ENCODE results near the gene OR2L8.
A peak's percentile ranks its signal among the peaks of the same experiment; 100 is the strongest.

The OR2L8 gene

GRCh38 chr1:247966532-247967204, 18.0 kb downstream of the OR2L8 start:
- WGBS (ENCODE audit: insufficient coverage), result no CpG with 5 or more reads among the region's 5 CpGs
- peak in 2 of 3 donors; percentile 23 to 53 for DNase-seq
- Histone ChIP-seq H3K4me1 (ENCODE audit: control extremely low read depth in 1 of 4, control insufficient read depth in 4 of 4, insufficient read depth in 4 of 4, low read length in 3 of 4) (peaks cover 0 to 29% (median 8%) of the 10 kb centered on the region in 4 experiments), H3K27me3 (replicated peaks in 2 of 5; ENCODE audit: control insufficient read depth in 4 of 5, insufficient read depth in 5 of 5, low read length in 4 of 5) (no peaks in the 10 kb centered on the region), H3K36me3 (ENCODE audit: control insufficient read depth in 4 of 4, insufficient read depth in 4 of 4, low read length in 3 of 4) (no peaks in the 10 kb centered on the region), H3K9me3 (ENCODE audit: control extremely low read depth in 1 of 5, control insufficient read depth in 4 of 5, insufficient read depth in 2 of 5, low read depth in 1 of 5, low read length in 4 of 5) (no peaks in the 10 kb centered on the region), H3K4me3 (ENCODE audit: control insufficient read depth in 1 of 7, extremely low read depth in 1 of 7, insufficient read depth in 4 of 7, low read depth in 2 of 7, low read length in 6 of 7) (peak overlapping the region in 2 of 7 experiments; percentile 19 to 56), H3K27ac (ENCODE audit: insufficient read depth in 1 of 2, low read depth in 1 of 2, low read length in 2 of 2, poor library complexity in 1 of 2, severe bottlenecking in 2 of 2) (no peak overlapping the region)
- POLR2A ChIA-PET, result no interaction called here
- CTCF ChIA-PET, result interaction anchor here (1.8 kb wide), 1 partner anchor 29 kb away, joined by 6 read pairs; no protein-coding TSS in a partner anchor

- H3K4me3 ChIP-seq (ENCODE audit: control insufficient read depth in 1 of 7, extremely low read depth in 1 of 7, insufficient read depth in 4 of 7, low read depth in 2 of 7, low read length in 6 of 7), result no peak overlapping the region
- ChIA-PET CTCF (no interaction called here), POLR2A (no interaction called here)
- peaks cover 0 to 9% (median 0%) of the 10 kb centered on the region in 4 experiments for H3K4me1 ChIP-seq (ENCODE audit: control extremely low read depth in 1 of 4, control insufficient read depth in 4 of 4, insufficient read depth in 4 of 4, low read length in 3 of 4)
- no peaks in the 10 kb centered on the region for H3K36me3 ChIP-seq (ENCODE audit: control insufficient read depth in 4 of 4, insufficient read depth in 4 of 4, low read length in 3 of 4)
- WGBS (ENCODE audit: insufficient coverage), result 0% methylated on average over 1 of the region's 2 CpGs
- peak in 2 of 3 donors; percentile 55 to 71 for DNase-seq
- no peaks in the 10 kb centered on the region for H3K27me3 ChIP-seq (replicated peaks in 2 of 5; ENCODE audit: control insufficient read depth in 4 of 5, insufficient read depth in 5 of 5, low read length in 4 of 5)
- H3K9me3 ChIP-seq (ENCODE audit: control extremely low read depth in 1 of 5, control insufficient read depth in 4 of 5, insufficient read depth in 2 of 5, low read depth in 1 of 5, low read length in 4 of 5), result no peaks in the 10 kb centered on the region
- no peak overlapping the region for H3K27ac ChIP-seq (ENCODE audit: insufficient read depth in 1 of 2, low read depth in 1 of 2, low read length in 2 of 2, poor library complexity in 1 of 2, severe bottlenecking in 2 of 2)
Measured at GRCh38 chr1:247992986-247993385, 44.3 kb downstream of the OR2L8 start.

- H3K4me1 ChIP-seq (ENCODE audit: control extremely low read depth in 1 of 4, control insufficient read depth in 4 of 4, insufficient read depth in 4 of 4, low read length in 3 of 4), result no peaks in the 10 kb centered on the region
- no peak for DNase-seq
- ChIA-PET POLR2A (no interaction called here), CTCF (no interaction called here)
- 100% methylated on average over 1 of the region's 2 CpGs for WGBS (ENCODE audit: insufficient coverage)
- no peaks in the 10 kb centered on the region for H3K9me3 ChIP-seq (ENCODE audit: control extremely low read depth in 1 of 5, control insufficient read depth in 4 of 5, insufficient read depth in 2 of 5, low read depth in 1 of 5, low read length in 4 of 5)
- no peaks in the 10 kb centered on the region for H3K27me3 ChIP-seq (replicated peaks in 2 of 5; ENCODE audit: control insufficient read depth in 4 of 5, insufficient read depth in 5 of 5, low read length in 4 of 5)
- H3K36me3 ChIP-seq (ENCODE audit: control insufficient read depth in 4 of 4, insufficient read depth in 4 of 4, low read length in 3 of 4), result peaks cover 0 to 2% (median 0%) of the 10 kb centered on the region in 4 experiments
- no peak overlapping the region for H3K4me3 ChIP-seq (ENCODE audit: control insufficient read depth in 1 of 7, extremely low read depth in 1 of 7, insufficient read depth in 4 of 7, low read depth in 2 of 7, low read length in 6 of 7)
- no peak overlapping the region for H3K27ac ChIP-seq (ENCODE audit: insufficient read depth in 1 of 2, low read depth in 1 of 2, low read length in 2 of 2, poor library complexity in 1 of 2, severe bottlenecking in 2 of 2)
Measured at GRCh38 chr1:247998811-247999210, 50.2 kb downstream of the OR2L8 start.
